ENCODE data around the gene SDF2. TPM values are rescaled to one million over a fixed set of nuclear protein-coding genes. Genes with fewer than 3 reads are reported as not detected.

The SDF2 gene
- total and polyA plus RNA-seq, 9 of the 15 experiments (the other 6 are each of a cell fraction or from before 2014, with no cell fraction given): 41.2 to 132 (median 65.6) TPM

DNA sequence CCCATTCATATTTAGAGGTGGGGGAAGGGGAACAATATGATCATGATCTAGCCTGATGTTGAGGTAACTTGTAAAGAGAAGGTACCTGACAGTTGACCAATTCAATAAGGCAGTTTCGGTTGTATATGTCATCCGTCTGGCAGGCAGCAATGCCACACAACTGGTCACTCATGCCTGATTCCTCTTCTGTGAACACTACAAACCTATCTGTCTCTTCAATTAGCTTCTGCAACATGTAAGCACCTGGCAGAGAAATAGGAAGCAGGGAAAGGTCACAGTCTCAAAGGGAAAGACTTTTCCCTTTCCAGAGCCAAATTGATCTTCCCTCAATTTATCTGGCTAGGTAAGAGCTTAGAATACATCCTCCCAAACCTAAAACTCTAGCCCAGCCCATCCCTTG is 37.6 kb downstream of the SDF2 start:
- no peak overlapping the region for H3K27ac ChIP-seq (ENCODE audit: extremely low read depth, low read depth, low read length)
- DNase-seq (ENCODE audit: extremely low read depth in 1 of 4, low spot score in 3 of 4) (no peak), ATAC-seq (no peak), FAIRE-seq (no peak)
- H3K36me3 ChIP-seq (ENCODE audit: control insufficient read depth, insufficient read depth, low read length): peaks cover 94% of the 10 kb centered on the region
- intact Hi-C loops (cut with micrococcal nuclease): no loop called here
- no peaks in the 10 kb centered on the region for H3K9me3 ChIP-seq (replicated peaks; ENCODE audit: control insufficient read depth, insufficient read depth, low read depth, low read length)
- H3K4me1 ChIP-seq (replicated peaks in 1 of 2; ENCODE audit: control insufficient read depth in 2 of 2, insufficient read depth in 2 of 2, low read length in 2 of 2): no peaks in the 10 kb centered on the region
- no peaks in the 10 kb centered on the region for H3K79me2 ChIP-seq (ENCODE audit: control insufficient read depth, insufficient read depth, low read length)
- H3K27me3 ChIP-seq (ENCODE audit: control insufficient read depth in 2 of 2, insufficient read depth in 2 of 2, low read length in 2 of 2): no peaks in the 10 kb centered on the region
- no peaks in the 10 kb centered on the region for H3K9me1 ChIP-seq (ENCODE audit: control insufficient read depth, insufficient read depth, low read length)
- no peak overlapping the region for H3K4me3 ChIP-seq
- CTCF ChIA-PET (ENCODE audit: low intra/inter-chr PET ratio): no interaction called here
- TF ChIP-seq BMI1 (IDR thresholded peaks at IDR 0.05; ENCODE audit: low read length) (no peak), SMARCA4 (IDR thresholded peaks at IDR 0.05) (no peak), DNMT1 (IDR thresholded peaks at IDR 0.05) (no peak), ZNF121 (CRISPR knock-in tag; conservative IDR thresholded peaks at IDR 0.05) (no peak), KLF6 (CRISPR knock-in tag; IDR thresholded peaks at IDR 0.05; ENCODE audit: borderline replicate concordance) (no peak), ZNF436 (CRISPR knock-in tag; IDR thresholded peaks at IDR 0.05) (no peak), ELF1 (tag; IDR thresholded peaks at IDR 0.05) (no peak), CCAR2 (IDR thresholded peaks at IDR 0.05; ENCODE audit: low read depth, low read length) (no peak), ZNF212 (CRISPR knock-in tag; IDR thresholded peaks at IDR 0.05) (no peak), ZNF23 (CRISPR knock-in tag; IDR thresholded peaks at IDR 0.05) (no peak), HOXB6 (CRISPR knock-in tag; IDR thresholded peaks at IDR 0.05; ENCODE audit: borderline replicate concordance) (no peak), ZNF311 (CRISPR knock-in tag; IDR thresholded peaks at IDR 0.05) (no peak), RAD21 (CRISPR knock-in tag; conservative IDR thresholded peaks at IDR 0.05 in 1 of 2, IDR thresholded peaks at IDR 0.05 in 1 of 2) (no peak)
- TF ChIP-seq, protein P1, sequence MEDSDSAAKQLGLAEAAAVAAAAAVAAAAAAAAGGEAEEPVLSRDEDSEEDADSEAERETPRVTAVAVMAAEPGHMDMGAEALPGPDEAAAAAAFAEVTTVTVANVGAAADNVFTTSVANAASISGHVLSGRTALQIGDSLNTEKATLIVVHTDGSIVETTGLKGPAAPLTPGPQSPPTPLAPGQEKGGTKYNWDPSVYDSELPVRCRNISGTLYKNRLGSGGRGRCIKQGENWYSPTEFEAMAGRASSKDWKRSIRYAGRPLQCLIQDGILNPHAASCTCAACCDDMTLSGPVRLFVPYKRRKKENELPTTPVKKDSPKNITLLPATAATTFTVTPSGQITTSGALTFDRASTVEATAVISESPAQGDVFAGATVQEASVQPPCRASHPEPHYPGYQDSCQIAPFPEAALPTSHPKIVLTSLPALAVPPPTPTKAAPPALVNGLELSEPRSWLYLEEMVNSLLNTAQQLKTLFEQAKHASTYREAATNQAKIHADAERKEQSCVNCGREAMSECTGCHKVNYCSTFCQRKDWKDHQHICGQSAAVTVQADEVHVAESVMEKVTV (CRISPR knock-in tag; IDR thresholded peaks at IDR 0.05): no peak
- TF ChIP-seq, protein P2, sequence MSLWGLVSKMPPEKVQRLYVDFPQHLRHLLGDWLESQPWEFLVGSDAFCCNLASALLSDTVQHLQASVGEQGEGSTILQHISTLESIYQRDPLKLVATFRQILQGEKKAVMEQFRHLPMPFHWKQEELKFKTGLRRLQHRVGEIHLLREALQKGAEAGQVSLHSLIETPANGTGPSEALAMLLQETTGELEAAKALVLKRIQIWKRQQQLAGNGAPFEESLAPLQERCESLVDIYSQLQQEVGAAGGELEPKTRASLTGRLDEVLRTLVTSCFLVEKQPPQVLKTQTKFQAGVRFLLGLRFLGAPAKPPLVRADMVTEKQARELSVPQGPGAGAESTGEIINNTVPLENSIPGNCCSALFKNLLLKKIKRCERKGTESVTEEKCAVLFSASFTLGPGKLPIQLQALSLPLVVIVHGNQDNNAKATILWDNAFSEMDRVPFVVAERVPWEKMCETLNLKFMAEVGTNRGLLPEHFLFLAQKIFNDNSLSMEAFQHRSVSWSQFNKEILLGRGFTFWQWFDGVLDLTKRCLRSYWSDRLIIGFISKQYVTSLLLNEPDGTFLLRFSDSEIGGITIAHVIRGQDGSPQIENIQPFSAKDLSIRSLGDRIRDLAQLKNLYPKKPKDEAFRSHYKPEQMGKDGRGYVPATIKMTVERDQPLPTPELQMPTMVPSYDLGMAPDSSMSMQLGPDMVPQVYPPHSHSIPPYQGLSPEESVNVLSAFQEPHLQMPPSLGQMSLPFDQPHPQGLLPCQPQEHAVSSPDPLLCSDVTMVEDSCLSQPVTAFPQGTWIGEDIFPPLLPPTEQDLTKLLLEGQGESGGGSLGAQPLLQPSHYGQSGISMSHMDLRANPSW (CRISPR knock-in tag; IDR thresholded peaks at IDR 0.05): no peak
- H3K9ac ChIP-seq (ENCODE audit: insufficient read depth in 1 of 2, low read depth in 2 of 2, low read length in 2 of 2): no peak overlapping the region
- no peaks in the 10 kb centered on the region for H4K20me1 ChIP-seq (replicated peaks; ENCODE audit: control insufficient read depth, insufficient read depth, low read length)
- in situ Hi-C loops (cut with MboI): no loop called here
- POLR2A ChIA-PET: interaction anchor here (0.6 to 1.7 kb wide), 6 partner anchors 11 to 99 kb away, joined by 3 to 7 read pairs (median 4); partner anchors contain the start of gene RPL23A
- BruUV-seq (replicated peaks): no TSS peak
- no peak overlapping the region for H2AFZ ChIP-seq (ENCODE audit: low read depth, low read length)
- WGBS (ENCODE audit: insufficient coverage, low coverage, missing lambda C conversion rate): 96% methylated on average over 2 of the region's 2 CpGs
- no peak overlapping the region for H3K4me2 ChIP-seq (ENCODE audit: insufficient read depth, low read length)
